ENCODE results near the gene RIC3. TPM values are rescaled to one million over a fixed set of nuclear protein-coding genes. Genes with fewer than 3 reads are reported as not detected.

Gene RIC3
- polyA plus RNA-seq, 1 donor from 2014 or later: 5.5 TPM

DNA sequence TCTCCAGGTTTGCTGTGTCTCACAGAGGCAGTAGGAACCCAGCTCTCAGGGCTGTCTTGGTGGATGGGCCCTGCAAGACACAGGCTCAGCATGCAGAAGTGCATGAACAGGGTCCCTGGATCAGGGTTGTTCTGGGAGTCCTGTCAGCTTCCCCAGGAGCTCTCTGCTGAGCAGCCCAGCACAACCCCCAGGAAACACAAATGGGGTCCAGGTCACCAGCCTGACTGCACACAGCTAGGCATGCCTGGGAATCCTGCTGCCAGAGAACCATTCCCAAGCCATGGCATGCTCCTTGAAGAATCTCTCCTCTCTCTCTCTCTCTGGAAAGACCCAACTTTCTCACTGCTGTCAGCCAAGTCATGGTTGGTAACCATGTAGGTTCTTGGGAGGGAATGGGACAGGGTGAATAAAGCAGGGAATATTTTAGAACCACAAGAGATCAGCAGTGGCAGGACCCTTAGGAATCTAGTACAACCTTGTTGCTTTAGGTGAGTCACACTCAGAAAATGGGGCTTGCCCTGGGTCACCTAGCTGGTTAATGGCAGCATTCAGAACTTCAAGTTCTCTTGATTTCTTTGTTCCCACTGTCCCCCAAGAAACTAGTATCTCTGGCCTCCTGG is 66.4 kb downstream of the RIC3 start:
- Mint-ChIP-seq H3K36me3 (peaks cover 3% of the 10 kb centered on the region), H3K4me1 (no peaks in the 10 kb centered on the region), H3K4me3 (no peak overlapping the region), H3K9me3 (no peaks in the 10 kb centered on the region), H3K27me3 (no peaks in the 10 kb centered on the region), H3K27ac (no peak overlapping the region)

DNA sequence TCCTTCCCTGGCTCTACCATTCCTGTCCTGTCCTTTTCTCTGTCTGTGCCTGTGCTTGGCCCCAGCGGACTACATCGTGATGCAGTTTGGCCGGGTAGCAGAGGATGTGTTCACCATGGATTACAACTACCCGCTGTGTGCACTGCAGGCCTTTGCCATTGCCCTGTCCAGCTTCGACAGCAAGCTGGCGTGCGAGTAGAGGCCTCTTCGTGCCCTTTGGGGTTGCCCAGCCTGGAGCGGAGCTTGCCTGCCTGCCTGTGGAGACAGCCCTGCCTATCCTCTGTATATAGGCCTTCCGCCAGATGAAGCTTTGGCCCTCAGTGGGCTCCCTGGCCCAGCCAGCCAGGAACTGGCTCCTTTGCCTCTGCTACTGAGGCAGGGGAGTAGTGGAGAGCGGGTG is 67.4 kb downstream of the RIC3 start:
- Mint-ChIP-seq H3K27me3 (no peaks in the 10 kb centered on the region), H3K4me3 (no peak overlapping the region), H3K36me3 (peaks cover 3% of the 10 kb centered on the region), H3K9me3 (no peaks in the 10 kb centered on the region), H3K27ac (no peak overlapping the region), H3K4me1 (no peaks in the 10 kb centered on the region)

DNA sequence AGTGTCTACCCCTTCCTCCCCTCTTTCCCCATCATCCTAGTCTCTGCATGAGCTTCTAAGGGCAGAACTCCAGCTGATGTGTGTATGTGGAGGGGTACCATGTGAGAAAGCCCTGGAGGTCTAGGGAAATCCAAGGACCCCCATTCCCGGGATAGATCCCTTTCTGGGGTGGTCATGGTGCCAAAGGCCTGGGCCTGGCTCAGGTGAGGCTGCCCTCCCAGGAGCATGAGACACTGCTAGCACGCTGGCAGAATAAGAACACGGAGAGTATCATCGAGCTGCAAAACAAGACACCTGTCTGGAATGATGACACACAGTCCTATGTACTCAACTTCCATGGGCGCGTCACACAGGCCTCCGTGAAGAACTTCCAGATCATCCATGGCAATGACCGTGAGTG is 68.2 kb downstream of the RIC3 start:
- H3K27me3 Mint-ChIP-seq: no peaks in the 10 kb centered on the region
- peaks cover 3% of the 10 kb centered on the region for H3K36me3 Mint-ChIP-seq
- H3K4me3 Mint-ChIP-seq: no peak overlapping the region
- no peaks in the 10 kb centered on the region for H3K9me3 Mint-ChIP-seq
- no peaks in the 10 kb centered on the region for H3K4me1 Mint-ChIP-seq
- no peak overlapping the region for H3K27ac Mint-ChIP-seq

DNA sequence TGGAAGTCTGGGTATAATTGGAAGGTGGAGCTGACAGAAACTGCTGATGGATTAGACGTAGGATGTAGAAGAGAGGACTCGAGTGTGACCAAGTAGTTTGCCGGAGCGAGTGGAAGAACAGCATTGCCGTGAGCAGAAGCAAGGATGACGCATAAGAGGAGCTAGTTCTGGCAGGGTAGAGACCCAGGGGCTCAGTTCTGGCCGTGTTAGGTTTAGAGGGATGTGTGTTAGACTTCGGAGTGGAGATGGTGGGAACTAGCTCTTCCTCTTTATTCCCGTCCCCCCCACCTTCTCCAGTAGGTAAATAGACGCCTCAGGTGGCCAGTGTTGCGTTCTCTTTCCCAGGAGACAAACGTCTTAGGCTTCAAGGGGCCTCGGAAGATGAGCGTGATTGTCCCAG is 68.7 kb downstream of the RIC3 start:
- peaks cover 2% of the 10 kb centered on the region for H3K36me3 Mint-ChIP-seq
- peaks cover 0 to 2% (median 1%) of the 10 kb centered on the region in 3 donors for H3K4me1 Mint-ChIP-seq
- H3K27me3 Mint-ChIP-seq: no peaks in the 10 kb centered on the region
- no peak overlapping the region for H3K27ac Mint-ChIP-seq
- H3K9me3 Mint-ChIP-seq: no peaks in the 10 kb centered on the region
- H3K4me3 Mint-ChIP-seq: no peak overlapping the region

DNA sequence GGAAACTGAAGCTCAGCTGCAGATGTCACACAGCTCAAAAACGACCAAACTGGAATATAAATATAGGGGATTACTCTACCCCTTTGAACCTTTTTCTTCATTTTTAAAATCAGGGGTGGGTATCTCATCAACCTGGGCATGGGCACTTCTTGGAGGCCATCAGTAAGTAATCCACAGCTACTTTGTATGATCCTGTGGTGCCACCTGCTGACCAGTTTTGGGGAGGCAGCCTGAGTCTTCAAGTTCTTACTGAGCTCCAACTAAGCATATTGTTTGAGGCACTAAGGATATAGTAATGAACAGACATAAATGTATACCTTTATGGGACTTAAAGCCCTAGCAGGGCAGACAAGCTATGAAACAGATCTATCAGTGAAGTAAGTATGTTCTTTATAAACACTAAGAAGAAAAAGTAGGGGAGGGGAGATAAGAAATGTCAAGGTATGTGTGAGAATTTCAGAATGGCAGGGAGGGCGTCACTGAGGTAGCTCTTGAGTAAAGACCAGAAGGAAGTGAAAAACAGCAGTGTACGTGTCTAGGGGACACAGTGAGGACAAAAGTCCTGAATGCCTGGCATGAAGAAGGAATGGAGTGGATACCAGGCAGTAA is 69.4 kb downstream of the RIC3 start:
- H3K4me1 Mint-ChIP-seq: peaks cover 0 to 2% (median 1%) of the 10 kb centered on the region in 3 donors
- no peaks in the 10 kb centered on the region for H3K27me3 Mint-ChIP-seq
- no peaks in the 10 kb centered on the region for H3K36me3 Mint-ChIP-seq
- H3K9me3 Mint-ChIP-seq: no peaks in the 10 kb centered on the region
- H3K4me3 Mint-ChIP-seq: no peak overlapping the region
- H3K27ac Mint-ChIP-seq: no peak overlapping the region

DNA sequence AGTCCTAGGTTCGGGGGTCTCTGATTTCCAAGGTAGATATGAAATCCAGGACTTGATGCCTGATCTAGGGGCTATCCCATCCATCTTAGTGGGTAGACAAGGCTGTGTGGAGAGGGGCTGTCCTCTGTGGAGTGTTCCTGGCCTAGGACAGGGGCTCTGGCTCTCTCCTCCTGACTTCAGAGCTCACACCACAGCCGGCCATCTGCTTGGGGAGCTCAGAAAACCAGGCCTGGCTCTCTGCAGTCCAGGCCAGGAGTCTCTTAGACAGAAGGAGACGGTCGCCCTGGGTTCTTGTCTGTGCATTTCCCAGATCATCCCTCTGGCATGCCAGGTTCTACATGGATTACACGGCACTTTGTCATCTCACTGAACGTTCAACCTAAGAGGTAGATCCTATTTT is 69.9 kb downstream of the RIC3 start:
- no peaks in the 10 kb centered on the region for H3K9me3 Mint-ChIP-seq
- peaks cover 0 to 2% (median 1%) of the 10 kb centered on the region in 3 donors for H3K4me1 Mint-ChIP-seq
- H3K27me3 Mint-ChIP-seq: no peaks in the 10 kb centered on the region
- H3K4me3 Mint-ChIP-seq: no peak overlapping the region
- no peaks in the 10 kb centered on the region for H3K36me3 Mint-ChIP-seq
- H3K27ac Mint-ChIP-seq: no peak overlapping the region

DNA sequence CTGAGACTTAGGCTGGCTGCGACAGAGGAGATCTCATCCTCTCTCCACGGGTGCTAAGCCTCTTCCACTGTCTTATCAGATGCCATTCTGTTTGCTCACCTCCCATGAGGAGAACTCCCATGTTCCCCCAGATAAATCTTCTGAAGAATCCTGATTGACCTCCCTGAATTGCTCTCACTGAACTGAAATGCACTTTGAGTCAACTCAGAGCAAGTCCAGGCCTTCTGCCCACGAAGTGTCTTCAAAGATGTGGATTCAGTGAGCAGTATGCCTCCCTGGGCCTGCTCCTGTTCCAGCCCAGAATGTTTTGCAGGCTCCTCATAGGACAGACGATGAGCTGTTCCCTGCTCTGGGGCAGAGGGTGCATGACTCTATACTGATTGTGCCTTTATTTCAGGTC is 70.5 kb downstream of the RIC3 start:
- Mint-ChIP-seq H3K36me3 (no peaks in the 10 kb centered on the region), H3K4me3 (no peak overlapping the region), H3K27ac (no peak overlapping the region), H3K9me3 (no peaks in the 10 kb centered on the region), H3K27me3 (no peaks in the 10 kb centered on the region), H3K4me1 (peaks cover 0 to 2% (median 1%) of the 10 kb centered on the region in 3 donors)

DNA sequence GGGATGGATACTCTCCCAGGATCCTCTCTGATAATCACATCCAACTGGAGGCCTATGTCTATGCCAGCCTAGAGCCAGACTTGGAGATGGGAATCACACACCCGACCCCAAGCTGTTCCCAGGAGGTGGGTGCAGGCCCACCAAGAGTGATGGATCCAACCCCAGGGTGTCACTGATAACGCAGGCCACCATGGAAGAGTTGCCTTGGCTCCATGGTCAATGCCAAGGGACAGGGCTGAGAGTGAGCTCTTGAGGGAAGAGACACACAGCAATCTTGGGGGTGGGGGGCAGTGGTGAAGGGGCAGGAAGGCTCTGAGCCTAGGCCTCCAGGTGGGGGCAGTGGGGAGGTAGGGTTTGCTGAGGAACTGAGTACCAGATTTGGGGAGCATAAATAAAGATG is 70.9 kb downstream of the RIC3 start:
- Mint-ChIP-seq H3K27ac (no peak overlapping the region), H3K4me3 (no peak overlapping the region), H3K36me3 (no peaks in the 10 kb centered on the region), H3K27me3 (no peaks in the 10 kb centered on the region), H3K9me3 (no peaks in the 10 kb centered on the region), H3K4me1 (peaks cover under 1 to 2% (median 1%) of the 10 kb centered on the region in 3 donors)

DNA sequence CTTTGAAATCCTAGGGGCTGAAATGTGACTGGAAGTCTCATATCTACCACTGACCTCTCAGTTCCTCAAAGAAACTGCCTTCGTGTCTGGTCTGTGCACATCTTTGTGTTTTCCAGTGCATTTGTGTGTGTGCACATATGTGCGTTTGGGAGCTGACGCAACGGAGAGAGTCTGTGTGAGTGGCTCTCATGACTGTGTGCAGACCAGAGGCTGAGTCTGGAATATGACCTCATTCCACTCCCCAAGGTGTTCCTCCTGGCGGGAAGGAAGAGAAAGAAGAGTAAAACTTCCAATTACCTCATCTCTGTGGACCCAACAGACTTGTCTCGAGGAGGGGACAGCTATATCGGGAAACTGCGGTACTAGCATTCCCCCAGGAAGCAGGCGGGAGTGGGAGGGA is 71.4 kb downstream of the RIC3 start:
- no peaks in the 10 kb centered on the region for H3K27me3 Mint-ChIP-seq
- H3K4me1 Mint-ChIP-seq: peaks cover 4 to 6% (median 5%) of the 10 kb centered on the region in 3 donors
- no peaks in the 10 kb centered on the region for H3K9me3 Mint-ChIP-seq
- H3K27ac Mint-ChIP-seq: no peak overlapping the region
- no peaks in the 10 kb centered on the region for H3K36me3 Mint-ChIP-seq
- no peak overlapping the region for H3K4me3 Mint-ChIP-seq

DNA sequence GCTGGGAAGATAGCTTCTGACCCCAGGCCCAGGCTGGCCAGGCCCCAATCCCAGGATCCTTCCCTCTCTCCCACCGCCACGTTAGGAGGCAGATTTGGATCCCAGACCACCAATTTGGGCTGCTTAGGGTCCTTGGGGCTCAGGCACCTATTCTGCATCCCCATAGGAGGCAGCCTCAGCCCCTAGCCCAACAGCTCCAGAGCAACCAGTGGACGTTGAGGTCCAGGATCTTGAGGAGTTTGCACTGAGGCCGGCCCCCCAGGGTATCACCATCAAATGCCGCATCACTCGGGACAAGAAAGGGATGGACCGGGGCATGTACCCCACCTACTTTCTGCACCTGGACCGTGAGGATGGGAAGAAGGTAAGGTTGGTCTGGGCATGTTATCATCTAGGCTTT is 71.8 kb downstream of the RIC3 start:
- Mint-ChIP-seq H3K4me1 (peaks cover 4 to 6% (median 6%) of the 10 kb centered on the region in 3 donors), H3K4me3 (no peak overlapping the region), H3K27ac (no peak overlapping the region), H3K36me3 (no peaks in the 10 kb centered on the region), H3K27me3 (no peaks in the 10 kb centered on the region), H3K9me3 (no peaks in the 10 kb centered on the region)

DNA sequence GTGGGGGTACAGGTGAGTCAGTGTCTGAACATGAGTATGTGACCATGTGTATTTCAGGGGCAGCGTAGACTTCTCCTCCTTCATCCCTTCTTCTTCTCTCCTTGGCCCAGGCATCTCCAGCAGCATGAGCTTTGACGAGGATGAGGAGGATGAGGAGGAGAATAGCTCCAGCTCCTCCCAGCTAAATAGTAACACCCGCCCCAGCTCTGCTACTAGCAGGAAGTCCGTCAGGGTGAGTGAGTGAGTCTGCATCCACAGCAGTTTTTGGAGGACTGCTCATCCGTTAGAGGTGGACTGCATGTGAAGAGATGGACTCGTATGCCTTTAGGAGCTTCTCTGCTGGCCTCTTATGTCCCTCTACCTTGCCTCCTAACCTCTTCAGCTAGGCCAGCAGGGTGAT is 72.2 kb downstream of the RIC3 start:
- Mint-ChIP-seq H3K4me1 (peaks cover 4 to 7% (median 6%) of the 10 kb centered on the region in 3 donors), H3K27ac (no peak overlapping the region), H3K36me3 (no peaks in the 10 kb centered on the region), H3K9me3 (no peaks in the 10 kb centered on the region), H3K27me3 (no peaks in the 10 kb centered on the region), H3K4me3 (no peak overlapping the region)

DNA sequence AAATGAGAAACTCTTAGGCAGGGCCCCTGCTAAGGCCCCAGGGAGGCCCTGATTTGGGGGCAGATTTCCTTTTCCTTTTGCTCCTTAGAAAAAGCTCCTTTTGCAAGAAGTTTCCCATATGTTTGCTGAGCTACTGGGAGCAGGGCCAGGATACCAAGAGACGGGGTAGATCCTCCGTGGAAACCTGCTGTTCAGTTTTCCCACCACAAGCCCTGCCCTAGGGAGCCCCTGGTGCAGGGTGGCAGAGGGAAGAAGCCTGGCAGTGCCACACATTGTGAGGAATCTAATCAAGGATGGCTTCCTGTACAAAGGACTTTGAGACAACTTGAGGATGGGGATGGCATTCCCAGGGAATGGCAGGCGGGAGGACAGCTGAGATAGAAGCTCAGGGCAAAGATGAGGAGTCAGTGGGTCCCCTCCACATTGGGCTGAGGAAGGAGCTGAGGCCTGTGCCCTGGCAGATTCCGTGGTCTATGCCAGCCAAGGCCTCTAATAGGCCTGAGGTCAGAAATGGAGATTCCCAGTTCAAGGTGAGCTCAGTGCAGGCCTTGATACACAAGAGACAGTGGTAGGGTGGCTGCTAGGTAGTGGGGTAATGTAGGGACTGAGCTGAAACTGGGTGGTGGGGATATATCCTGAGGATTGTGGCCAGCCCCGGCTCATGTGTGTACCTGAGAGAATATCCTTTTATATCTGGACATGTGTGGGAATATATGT is 72.9 kb downstream of the RIC3 start:
- peak overlapping the region in 1 of 3 donors; percentile 55 for H3K27ac Mint-ChIP-seq
- H3K9me3 Mint-ChIP-seq: no peaks in the 10 kb centered on the region
- H3K4me1 Mint-ChIP-seq: peaks cover 4 to 7% (median 6%) of the 10 kb centered on the region in 3 donors
- no peaks in the 10 kb centered on the region for H3K36me3 Mint-ChIP-seq
- H3K4me3 Mint-ChIP-seq: no peak overlapping the region
- H3K27me3 Mint-ChIP-seq: no peaks in the 10 kb centered on the region

DNA sequence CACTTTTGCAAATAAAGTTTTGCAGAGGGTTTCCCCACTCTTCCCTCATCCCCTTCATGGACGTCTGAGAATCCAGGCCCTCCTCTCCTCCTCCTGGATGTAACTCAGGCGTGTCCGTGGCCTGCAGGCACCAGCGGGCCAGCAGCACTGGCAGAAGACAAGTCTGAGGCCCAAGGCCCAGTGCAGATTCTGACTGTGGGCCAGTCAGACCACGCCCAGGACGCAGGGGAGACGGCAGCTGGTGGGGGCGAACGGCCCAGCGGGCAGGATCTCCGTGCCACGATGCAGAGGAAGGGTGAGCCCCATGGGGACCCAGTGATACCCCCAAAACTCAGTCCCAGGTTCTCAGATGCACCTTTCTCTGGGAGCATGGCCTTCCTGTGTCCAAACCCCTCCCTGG is 73.5 kb downstream of the RIC3 start:
- H3K27ac Mint-ChIP-seq: no peak overlapping the region
- H3K27me3 Mint-ChIP-seq: no peaks in the 10 kb centered on the region
- no peak overlapping the region for H3K4me3 Mint-ChIP-seq
- H3K9me3 Mint-ChIP-seq: no peaks in the 10 kb centered on the region
- no peaks in the 10 kb centered on the region for H3K36me3 Mint-ChIP-seq
- peaks cover 4 to 7% (median 6%) of the 10 kb centered on the region in 3 donors for H3K4me1 Mint-ChIP-seq

DNA sequence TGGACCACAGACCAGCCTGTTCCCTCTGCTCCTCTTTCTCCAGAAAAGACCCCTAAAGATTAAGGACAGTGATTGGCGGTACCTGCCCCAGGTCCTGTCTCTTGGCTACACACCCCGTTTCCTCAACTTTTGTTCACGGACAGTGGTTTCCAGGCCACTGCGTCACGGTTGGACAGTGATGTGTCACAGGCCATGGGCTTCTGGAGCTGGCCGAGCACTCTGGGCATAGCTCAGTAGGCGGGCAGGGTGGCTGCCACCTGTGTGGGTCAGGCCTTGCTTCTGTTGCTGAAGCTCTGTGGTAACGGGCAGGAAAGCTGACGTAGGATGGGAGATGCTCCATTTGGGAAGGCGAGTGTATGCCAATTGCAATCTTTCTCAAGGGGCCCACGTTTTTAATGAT is 74.2 kb downstream of the RIC3 start:
- H3K4me1 Mint-ChIP-seq: peaks cover 4 to 7% (median 6%) of the 10 kb centered on the region in 3 donors
- peak overlapping the region in 1 of 3 donors; percentile 58 for H3K27ac Mint-ChIP-seq
- H3K27me3 Mint-ChIP-seq: no peaks in the 10 kb centered on the region
- no peaks in the 10 kb centered on the region for H3K9me3 Mint-ChIP-seq
- no peak overlapping the region for H3K4me3 Mint-ChIP-seq
- no peaks in the 10 kb centered on the region for H3K36me3 Mint-ChIP-seq

DNA sequence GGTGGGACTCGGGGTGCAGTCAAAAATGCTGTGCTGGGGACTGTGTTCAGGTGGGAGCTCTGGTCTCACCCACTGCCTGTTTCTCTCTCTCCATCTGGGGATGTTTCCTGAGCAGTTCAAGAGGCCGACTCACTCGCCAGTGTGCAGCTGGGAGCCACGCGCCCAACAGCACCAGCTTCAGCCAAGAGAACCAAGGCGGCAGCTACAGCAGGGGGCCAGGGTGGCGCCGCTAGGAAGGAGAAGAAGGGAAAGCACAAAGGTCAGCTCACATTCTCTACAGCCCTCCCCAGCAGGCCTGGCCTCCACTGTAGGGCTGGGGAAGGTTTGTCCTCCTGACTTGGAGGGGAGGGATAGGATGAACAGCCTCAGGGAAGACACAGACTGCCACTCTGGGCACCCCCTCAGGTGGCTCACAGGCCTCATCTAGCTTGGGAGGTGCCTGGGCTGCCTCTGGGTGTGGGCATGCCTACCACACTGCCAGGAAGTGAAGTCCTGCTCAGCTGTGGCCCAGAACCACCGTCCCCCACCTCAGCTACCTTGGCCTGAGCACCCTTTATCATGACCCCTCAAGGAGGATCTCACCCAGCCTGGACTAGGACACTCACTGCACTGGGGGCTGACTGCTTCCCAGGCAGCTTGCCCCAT is 74.8 kb downstream of the RIC3 start:
- no peaks in the 10 kb centered on the region for H3K36me3 Mint-ChIP-seq
- H3K9me3 Mint-ChIP-seq: no peaks in the 10 kb centered on the region
- peaks cover 4 to 7% (median 6%) of the 10 kb centered on the region in 3 donors for H3K4me1 Mint-ChIP-seq
- no peak overlapping the region for H3K27ac Mint-ChIP-seq
- no peak overlapping the region for H3K4me3 Mint-ChIP-seq
- no peaks in the 10 kb centered on the region for H3K27me3 Mint-ChIP-seq

Data from IgD-negative memory B cell (primary cell).